OCI-M2 (cell line): ENCODE results near the gene PTPRH.
"Not testable (repeated sequence)": the region's sequence is repeated elsewhere in the genome, so short reads cannot be mapped to it uniquely, and the experiment has no call there.

Experiments used
- DNase-seq: peaks from one replicate; lab custom pipeline; 2025; ENCODE audit not compliant: unreplicated experiment; lab: John Stamatoyannopoulos, UW

PTPRH gene

DNA sequence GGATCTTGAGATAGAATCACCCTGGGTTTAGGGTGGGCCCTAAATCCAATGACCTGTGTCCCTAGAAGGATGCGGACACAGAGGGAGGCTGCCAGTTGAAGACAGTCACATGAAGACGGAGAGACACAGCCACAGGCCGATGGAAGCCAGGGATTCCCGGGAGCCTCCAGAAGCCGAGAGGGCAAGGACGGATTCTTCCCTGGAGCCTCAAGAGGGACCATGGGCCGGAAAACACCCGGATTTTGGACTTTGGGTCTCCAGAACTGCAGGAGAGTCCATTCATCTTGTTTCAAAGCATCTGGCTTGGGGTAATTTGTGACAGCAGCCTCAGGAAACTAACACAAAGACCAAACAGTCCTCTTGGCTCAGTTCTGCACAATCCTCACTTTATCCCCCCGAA is 17.0 kb upstream of the PTPRH start:
- DNase-seq = no peak

DNA sequence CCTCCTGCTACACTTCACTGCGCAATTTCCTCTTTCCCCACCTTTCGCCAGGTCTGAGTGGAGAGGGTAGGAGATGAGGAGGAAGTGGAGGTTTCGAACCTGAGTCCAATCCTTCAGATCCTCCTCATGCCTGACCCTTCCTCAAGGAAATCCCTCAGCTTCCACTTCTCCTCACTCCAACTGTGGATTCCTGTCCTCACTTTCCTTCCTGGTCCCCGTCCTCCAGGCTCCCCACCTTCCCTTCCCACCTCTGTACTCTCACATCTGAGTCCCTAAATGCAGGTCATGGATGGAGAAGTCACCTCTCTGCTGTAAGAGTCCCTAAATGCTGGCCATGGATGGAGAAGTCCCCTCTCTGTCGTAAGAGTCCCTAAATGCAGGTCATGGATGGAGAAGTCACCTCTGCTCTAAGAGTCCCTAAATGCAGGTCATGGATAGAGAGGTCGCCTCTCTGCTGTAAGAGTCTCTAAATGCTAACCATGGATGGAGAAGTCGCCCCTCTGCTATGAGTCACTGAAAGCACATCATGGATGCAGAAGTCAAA is 16.2 kb upstream of the PTPRH start:
- no peak for DNase-seq

DNA sequence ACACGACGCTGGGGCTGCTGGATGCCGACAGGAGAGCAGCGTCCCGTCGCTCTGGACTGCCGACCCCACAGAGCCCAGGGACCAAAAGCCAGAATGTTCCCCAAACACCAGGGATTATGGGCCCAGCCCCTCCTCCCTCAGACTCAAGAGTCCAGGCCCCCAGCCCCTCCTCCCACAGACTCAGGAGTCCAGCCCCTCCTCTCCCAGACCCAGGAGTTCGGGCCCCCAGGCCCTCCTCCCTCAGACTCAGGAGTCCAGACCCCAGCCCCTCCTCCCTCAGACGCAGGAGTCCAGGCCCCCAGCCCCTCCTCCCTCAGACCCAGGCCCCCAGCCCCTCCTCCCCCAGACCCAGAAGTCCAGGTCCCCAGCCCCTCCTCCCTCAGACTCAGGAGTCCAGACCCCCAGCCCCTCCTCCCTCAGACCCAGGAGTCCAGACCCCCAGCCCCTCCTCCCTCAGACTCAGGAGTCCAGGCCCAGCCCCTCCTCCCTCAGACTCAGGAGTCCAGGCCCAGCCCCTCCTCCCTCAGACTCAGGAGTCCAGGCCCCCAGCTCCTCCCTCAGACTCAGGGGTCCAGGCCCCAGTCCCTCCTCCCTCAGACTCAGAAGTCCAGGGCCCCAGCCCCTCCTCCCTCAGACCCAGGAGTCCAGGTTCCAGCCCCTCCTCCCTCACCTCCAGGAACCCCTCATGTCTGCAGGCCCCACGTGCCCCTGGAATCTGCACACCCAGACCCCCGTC is 15.5 kb upstream of the PTPRH start:
- not testable (repeated sequence) for DNase-seq

- no peak for DNase-seq
Observed at GRCh38 chr19:55224038-55224665, 14.9 kb upstream of the PTPRH start.

DNA sequence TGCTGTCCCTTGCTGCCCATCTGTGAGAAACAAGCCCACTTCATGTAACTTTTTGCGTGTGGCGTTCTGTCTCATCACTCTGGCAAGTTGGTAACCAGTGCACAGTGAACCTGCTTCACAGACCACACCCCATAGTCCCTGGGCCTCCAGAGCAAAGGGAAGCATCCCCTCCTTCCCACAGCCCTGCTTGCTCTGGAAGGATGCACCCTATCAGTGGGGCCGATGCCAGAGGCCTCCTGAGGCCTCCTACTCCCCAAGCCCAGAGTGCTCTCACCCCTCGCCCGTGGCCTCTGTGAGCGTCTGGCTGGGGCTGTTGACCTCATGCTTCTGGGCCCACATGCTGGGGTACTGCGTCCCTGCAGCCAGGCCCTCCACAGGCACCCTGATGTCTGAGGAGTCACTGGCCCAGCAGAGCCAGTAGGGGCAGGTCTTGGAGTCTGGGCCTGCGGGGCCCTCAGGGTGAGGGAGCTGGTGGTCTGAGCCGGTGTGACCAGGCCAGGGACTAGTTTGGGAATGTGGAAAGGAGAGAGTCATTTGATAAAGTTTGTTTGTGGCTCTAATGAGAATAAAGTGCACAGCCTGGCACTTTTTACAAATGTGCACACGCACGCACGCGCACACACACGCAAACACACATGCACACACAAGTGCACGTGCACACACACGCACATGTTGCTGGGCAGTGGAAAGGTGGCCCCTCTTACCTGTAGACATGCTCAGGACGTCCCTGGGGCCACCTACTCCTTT is 14.2 kb upstream of the PTPRH start:
- DNase-seq = no peak

DNA sequence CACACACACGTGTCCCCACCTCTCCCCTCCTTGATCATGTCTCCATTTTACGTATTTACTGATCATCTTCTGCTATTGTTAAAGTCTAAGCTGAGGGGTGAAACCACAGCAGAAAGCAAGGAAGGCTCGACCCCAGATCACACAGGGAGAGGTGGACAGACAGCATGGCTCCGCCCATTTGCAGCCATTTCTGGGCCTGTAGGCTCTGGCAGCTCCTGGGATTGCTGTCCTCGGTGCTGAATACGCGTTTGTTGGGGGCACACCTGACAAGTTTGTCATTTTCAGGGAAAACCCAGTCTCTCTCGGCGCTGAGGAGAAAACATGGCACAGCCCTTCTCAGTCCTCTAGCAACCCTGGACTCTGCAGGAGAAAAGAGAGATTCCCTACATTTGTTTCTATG is 11.2 kb upstream of the PTPRH start:
- no peak for DNase-seq

DNA sequence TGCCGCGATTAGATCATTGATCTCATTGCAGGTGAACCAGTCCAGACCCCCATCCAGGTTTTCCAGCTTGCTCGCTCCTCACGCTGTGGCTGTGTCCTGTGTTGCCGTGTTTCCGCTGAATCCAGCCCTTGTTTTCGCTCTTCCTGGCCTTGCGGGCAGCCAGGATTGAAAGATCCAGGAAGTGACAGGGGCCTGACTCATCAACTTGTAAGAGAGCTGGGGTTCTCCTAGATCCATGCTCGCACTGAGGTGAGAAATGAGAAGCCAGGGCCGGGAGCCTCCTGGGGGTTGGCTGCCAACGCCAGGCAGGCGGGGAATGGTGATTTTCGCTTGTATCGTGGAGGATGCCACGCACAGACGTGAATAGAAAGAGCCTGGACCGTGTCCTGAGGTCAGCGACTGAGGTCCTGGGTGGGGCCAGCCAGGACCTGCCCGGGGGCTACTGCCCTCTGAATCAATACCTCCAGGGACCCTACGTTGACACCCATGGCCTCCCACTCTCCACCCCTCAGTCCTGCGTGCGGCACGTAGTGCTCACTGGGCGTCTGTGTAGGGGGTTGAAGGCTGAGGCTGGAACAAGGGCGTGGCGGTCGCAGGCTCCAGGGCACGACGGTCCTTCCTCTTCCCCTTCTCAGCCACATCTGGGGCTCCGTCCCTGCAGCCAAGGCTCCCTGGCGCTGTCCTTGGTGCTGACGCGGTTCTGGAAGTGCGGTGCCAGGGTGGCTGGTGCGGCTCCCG is 7.3 kb upstream of the PTPRH start:
- DNase-seq = peak; percentile 82

- no peak for DNase-seq
Observed at GRCh38 chr19:55213547-55213946, 4.2 kb upstream of the PTPRH start.

- DNase-seq = no peak
Observed at GRCh38 chr19:55212447-55212846, 3.1 kb upstream of the PTPRH start.

GRCh38 chr19:55209693-55210472 is 582 bp upstream of the PTPRH start:
- no peak for DNase-seq

DNA sequence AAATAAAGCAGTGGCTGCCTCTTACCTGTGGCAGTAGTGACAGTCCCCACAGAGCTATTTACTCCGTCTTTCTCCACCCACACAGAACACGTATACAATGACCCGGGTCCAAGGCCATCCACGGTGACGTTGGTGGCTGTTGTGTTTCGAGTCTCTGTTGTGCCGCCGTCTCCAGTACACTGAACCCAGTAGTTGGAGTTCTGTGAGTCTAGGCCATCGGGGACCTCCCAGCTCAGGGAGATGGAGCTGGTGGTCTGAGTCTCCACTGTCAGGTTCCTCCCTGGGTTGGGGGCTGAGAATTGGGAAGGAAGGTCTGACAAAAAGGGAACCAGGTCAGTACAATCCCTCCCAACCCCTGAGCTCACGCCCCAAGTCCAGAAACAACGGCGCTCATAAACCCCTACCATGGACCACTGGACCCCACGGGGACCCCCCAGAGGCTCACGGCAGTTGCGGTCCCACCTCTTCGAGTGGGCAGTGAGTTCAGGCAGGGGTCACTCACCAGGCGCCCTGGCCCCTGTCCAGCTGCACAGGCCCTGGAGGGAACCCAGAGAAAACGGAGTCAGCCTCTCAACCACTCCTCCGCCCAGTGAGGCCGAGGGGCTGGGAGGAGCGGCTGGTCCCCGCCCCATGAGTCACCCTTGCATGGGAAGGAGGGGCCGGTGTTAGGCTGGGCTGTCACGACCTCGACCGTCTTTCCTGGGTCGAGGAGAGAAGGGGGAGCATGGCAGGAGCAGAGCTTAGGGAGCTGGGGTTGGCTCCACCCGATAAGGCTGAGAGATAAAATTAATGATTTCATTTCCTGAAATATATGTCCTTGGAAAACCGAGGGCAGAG is 2.4 kb downstream of the PTPRH start:
- peak; percentile 83 for DNase-seq

- DNase-seq = not testable (repeated sequence)
Observed at GRCh38 chr19:55202199-55202598, 7.1 kb downstream of the PTPRH start.

DNA sequence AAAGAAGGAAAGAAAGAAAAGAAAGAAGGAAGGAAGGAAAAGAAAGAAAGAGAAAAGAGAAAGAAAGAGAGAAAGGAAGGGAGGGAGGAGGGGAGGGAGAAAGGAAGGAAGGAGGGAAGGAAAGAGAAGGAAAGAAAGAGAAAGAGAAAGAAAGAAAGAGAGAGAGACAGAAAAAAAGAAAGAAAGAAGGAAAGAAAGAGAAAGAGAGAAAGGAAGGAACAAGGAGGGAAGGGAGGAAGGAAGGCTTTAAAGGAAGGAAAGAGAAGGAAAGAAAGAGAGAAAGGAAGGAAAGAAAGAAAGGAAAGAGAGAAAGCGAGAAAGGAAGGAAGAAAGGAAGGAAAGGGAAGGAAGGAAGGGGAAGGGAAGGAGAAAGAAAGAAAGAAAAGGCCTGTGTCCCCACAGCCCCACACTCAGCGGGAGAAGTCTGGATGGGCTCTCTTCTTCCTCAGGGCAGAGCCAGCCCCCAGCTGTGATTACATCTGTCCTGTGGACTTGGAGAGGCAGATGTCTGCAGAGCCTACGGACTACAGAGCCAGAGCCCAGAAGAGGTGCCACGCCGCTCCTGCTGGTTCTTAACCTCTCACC is 9.6 kb downstream of the PTPRH start:
- DNase-seq = no peak

DNA sequence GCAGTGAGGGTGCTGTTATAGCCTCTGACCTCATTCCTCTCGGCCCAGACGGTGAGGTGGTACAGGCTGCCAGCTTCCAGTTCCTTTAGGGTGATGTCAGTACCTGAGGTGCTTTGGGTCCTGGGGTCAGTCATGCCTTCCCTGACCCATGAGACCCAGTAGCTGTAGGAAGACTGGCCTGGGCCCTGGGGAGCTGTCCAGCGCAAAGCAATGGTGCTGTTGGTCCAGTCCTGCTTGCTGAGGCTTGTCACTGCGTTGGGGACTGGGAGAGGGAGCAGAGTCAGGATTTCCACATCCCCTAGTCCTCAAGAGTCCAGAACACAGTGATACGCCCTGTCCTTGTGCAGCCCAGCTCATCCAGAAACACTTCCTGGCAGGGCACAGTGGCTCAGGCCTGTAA is 10.7 kb downstream of the PTPRH start:
- DNase-seq = no peak

DNA sequence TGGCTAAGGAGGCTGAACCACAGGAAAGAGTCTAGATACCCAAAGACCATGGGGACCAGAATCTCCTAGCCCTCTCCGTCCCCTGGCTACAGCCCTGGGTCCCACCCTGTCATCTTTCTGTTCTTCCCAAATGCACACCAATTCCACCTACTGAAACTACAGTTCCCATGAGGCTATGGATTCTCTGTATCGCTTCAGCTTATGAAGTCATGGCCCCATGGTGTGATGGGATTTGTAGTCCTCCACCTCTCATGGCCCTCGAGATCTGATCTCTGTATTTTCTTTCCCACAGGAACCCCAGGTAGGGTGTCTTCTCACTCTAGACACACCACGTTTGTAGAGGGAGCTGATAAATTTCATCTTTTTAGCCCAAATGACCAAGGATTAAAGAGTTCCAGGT is 11.8 kb downstream of the PTPRH start:
- DNase-seq = no peak

DNA sequence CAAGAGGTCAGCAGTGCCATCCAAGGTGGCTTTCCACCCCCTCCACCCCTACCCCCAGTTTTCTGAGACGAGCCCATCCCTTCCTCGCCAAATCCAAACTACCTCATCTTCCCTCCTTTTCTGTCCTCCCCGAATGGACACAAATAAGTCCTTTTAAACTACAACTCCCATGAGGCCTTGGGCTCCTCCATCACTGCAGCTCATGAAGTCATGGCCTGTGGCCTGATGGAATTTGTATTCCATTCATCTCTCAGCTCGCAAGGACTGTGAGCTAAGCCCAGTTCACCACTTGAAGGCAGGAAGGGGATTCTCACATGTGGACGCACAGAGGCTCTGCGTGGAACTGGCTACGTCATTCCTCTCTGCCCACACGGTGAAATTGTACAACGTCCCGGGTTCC is 12.5 kb downstream of the PTPRH start:
- no peak for DNase-seq

GRCh38 chr19:55193481-55193880 is 15.8 kb downstream of the PTPRH start:
- no peak for DNase-seq

GRCh38 chr19:55189403-55189835 is 19.9 kb downstream of the PTPRH start:
- DNase-seq = no peak

DNA sequence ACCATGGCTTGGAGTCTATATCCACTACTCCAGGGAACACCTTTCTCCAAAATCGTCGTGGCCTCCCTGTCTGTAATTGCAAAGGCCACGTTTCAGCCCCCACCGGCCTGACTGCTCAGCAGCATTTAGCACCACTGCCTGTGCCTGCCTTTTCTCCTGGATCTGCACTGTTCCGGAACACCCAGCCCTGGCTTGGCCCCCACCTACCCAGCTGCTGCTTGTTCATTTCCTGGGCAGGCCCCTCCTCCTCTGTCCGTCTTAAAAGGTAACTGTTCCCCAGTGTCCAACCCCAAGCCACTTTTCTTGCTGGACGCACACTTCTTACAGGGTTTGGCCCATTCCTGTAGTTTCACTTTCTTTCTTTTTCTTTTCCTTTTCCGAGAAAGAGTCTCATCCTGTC is 20.7 kb downstream of the PTPRH start:
- no peak for DNase-seq
